H4 (cell line): ENCODE results near the gene KCNAB1. TPM values are rescaled to one million over a fixed set of nuclear protein-coding genes. Genes with fewer than 3 reads are reported as not detected.
"Not testable (repeated sequence)": the region's sequence is repeated elsewhere in the genome, so short reads cannot be mapped to it uniquely, and the experiment has no call there.

Source experiments
- DNase-seq: peaks from one replicate; pipeline ENCODE4 v3.0.0-alpha.2; 2015; ENCODE audit warnings: low spot score
- total RNA-seq: library from RNA; depleted of rRNA; stranded (reverse); fragments of >200 nt; shearing (Covaris generic); gene quantifications from 2 replicates; pipeline ENCODE4 v1.2.3, GENCODE V29; 2014

KCNAB1 gene
- total RNA-seq, 1 experiment from 2014 or later: 0.33 TPM

DNA sequence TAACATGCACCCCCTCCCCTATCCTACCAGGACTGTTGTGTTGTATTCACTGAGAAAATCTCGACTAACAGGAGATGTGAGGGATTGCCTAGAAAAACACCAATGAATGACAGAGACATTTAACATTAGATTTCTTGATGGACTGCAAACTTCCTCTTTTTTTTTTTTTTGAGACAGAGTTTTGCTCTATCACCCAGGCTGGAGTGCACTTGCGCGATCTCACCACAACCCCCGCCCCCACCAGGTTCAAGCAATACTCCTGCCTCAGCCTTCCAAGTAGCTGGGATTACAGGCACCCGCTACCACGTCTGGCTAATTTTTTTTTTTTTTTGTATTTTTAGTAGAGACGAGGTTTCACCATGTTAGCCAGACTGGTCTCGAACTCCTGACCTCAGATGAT is 17.0 kb downstream of the KCNAB1 start:
- not testable (repeated sequence) for DNase-seq

DNA sequence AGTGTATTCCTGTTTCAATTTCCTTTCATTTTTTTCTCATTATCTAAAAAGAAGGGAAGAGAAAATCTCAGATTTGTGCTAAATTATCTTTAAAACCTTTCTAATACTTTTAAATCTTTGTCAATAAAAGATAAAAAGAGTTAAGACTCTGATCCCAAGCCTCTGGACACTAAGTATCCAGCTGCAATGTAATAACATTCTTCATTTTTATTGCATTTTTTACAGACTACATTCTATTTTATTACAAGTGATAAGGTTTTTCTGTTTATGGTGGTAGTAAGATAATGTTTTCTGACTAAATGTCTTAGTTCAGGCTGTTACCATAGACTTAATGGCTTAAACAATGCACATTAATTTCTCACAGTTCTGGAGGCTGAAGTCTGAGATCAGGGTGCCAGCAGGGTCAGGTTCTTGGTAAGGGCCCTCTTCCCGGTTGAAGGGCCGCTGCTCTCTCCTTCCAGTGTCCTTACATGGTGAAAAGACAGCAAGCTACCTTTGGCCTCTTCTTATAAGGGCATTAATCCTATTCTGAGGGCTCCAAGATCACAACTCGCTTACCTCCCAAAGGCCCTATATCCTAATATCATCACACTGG is 19.7 kb downstream of the KCNAB1 start:
- no peak for DNase-seq

DNA sequence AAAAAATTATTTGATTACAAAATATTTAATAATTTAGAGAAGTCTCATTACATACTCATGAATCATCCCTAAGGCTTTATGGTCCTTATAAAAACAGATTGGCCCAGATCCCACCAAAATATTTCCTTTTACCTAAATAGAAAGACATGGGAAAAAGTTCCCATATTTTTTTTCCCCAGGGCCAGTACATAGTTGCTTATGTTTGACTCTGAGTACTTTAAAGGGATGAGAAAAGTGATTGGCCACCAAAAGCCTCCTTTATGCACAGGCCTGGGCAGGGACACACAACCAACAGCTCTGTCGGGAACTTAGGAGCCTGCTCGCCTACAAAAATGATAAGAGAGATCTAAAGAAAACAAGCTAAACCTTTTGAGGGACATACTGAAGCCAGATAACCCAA is 22.3 kb downstream of the KCNAB1 start:
- DNase-seq: no peak

DNA sequence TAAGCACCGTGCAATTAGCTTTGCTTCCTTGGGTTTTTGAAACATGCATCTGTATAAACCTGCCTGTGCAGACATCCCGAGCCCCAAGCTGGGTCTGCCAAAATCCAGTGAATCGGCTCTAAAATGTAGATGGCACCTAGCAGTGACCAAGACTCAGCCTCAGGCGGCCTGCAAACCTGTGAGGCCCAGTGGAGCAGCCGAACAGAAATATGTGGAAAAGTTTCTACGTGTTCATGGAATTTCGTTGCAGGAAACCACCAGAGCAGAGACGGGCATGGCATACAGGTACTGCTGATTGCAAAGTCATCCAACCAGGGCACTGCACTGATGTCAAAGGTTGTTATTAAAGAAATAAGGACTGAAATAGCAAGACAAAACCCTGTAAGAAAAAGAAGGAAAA is 22.8 kb downstream of the KCNAB1 start:
- DNase-seq: no peak

DNA sequence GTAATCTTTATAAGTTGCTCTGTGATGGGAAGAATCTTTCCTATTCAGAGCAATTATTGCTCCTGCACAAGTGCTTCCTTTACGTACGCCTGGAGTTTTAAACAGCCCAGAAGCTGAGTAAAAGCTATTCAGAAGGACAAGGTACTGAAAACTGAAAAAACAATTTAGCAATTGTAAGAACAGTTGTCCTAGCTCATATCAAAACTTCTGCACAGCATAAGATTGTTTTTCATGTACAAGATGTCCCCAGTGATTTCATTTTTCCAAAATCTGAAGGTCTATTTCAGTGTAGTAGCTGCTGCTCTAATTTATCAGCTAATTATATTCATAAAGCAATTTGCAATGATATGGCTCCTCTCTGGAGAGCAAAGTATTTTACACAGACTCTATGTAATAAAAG is 23.7 kb downstream of the KCNAB1 start:
- no peak for DNase-seq

DNA sequence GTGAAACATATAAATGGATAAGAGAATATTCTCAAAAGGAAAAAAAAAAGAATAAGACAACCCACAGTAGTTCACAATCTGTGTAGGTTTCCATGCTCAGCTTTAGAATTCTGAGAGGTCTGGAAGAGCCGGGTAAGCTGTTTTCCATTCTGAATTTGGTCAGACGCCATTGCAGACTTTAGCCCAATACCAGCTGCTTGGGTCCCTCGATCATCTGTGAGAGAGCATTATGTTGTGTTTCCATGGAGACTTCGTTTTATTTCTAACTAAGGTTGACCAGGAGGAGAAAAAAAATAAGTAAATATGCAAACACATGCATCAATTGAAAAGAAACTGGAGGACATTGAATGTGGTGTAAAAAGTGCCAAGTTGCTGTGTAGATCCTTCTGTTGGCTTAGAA is 25.5 kb downstream of the KCNAB1 start:
- DNase-seq: no peak

DNA sequence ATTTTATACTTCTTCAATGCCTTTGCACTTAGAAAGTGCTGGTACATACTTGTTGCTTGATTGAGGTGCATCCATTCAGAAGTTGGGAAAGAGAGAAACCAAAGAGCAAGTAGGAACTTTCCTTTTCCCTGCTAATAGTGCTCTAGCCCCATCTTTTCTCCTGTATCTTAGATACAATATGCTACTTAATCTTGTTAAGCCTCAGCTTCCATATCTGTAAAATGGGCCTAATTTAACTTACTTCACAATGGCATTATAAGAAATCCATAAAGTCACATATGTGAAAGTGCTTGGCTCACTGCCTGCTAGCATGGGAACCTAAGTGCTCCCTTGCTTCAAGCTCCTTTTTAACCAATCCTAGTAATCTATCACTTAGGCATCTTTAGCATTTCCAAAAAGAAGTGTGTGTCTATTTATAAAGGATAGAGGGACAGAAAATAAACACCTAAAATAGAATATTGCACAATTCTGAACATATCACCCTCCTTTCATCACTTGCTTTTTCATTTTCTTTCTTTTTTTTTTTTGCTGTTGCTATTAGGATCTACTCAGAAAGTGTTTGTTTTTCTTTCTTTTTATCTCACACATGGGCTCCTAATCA is 28.1 kb downstream of the KCNAB1 start:
- no peak for DNase-seq

DNA sequence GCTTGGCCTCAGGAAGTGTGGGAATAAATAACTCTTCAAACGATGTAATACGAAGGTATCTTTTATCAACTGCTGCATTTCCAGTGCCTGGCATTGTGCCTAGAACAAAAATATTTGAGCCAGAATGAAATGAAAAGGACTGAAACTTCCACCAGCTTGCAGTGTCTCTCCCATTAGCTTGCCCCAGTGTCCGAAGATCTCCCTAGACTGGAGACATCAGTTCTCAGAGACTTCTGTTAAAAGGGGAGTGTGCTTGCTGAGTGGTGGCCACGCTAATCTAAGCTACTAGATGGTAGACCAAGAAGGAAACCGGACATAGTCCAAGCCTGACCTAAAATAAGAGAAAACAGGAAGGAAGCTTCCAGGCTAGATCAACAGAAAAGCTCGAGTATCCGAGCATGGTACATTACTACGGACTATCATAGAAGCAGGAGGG is 28.6 kb downstream of the KCNAB1 start:
- DNase-seq: no peak

DNA sequence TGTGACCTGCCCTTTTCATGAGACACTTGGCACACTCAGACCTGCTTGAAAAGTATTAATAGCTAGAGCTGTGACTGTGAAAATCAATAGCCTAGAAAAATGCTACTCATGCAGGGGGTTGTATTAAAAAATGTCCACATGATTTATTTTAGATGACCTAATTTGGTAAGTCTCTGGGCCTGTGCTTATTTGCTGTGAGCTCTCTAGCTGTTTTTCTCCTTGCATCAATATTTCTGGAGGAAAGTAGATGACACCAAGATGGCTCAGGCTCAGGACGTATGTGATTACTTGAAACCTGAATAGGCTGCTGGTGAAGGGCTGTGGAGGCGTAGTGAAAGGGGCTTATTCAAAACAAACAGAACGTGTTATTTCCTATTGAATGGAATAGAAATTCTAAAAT is 29.5 kb downstream of the KCNAB1 start:
- no peak for DNase-seq

DNA sequence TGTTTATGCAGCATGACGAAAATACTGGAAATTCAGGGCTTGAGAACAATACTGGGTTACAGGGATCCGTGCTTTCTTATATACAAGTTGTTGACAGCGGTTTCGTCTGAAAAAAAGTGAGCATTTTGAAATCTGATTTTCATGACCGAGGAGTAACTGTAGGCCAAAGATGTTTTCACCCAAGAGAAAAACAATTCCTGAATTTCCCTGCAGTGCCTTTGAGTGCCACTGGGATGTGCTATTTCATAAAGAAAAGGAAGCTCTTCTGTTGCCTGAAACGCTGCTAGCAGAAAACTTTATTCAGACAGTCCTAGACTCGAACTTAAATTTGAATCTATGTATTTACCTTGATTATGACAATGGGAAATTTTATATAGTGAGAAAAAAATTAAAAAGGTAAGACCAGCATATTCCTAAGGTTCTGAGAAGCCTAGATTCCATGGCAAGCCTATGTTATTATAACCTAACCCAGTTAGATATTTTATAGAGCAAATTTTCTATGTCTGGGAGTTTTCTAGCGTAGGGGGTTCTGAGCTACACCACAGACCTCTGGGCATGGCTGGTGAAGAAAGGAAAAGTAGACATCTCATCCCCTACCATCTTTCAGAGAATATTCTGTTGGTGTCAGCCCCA is 30.2 kb downstream of the KCNAB1 start:
- peak; percentile 62 for DNase-seq

DNA sequence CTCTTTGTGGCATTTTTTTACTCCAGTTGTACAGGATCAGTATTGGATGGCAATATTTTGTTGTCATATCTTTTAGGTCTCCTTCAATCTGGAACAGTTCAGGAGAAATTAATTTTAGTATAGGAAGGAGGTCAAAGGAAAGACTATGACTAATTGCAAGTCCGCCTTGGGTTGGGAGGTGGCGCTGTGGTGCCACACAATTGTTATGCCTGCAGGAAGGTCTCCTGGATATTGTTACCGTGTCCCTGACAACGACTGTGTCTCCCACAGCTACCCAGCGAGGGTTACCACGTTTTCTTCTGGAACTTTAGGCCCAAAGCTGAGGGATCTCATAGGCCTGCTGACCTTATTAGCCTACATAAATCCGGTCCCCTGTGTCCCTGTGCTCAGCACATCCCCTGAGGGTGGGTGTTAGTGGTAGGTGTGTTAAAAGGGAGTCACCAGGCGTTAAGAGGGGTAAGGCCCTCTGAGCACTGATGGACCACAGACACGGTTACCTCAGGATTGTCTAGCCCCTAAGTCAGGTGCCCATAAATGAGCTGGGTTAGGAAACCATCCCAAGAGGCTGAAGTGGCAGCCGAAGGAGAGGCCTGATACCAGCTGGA is 31.5 kb downstream of the KCNAB1 start:
- DNase-seq: peak; percentile 83

DNA sequence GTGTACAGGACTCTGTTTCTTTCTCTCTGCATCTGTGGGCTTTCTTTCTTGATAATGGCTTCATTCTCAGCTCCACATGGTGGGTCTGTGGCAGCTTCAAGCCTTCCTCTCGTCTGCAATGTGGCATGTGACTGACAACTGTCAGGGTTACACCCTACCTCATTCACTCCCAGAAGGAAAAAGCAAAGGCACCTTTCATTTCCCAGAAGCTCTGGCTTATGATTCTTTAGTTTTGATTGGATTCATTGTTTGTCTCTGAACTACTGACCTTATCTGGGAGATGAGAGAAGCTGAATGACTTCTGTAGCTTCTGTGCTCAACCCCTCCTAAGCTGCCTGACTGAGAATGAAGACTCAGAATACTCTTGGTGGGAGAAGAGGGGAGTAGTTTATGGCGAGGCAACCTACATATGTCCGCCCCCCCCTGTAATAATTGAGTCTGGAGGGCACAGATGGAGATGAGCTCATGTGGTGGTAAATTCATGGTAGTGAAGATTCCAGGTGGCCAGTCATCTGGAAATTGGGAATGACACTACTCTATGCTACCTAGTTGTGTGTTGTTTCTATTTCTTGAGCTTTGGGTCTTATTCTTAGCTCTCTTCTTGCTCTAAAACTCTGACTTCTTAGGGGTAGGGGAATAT is 38.4 kb downstream of the KCNAB1 start:
- no peak for DNase-seq

DNA sequence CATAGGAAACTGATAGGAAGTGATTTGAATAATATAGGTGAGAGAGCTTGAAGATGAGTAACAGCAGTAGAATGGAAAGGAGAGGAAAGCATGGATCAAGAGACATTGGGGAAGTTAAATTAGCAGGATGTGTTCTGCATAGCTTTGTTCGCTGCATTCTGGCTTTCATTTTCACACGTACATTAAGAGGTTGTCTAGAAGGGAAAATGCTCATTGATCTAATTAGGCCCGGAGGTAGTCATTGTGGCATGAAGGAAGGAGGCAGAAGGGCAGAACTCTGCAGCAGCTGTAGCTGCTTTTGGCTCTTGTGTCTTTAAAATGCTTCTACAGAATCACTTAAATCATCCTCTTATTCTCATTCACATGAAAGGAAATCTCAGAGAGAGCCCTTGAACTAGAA is 40.3 kb downstream of the KCNAB1 start:
- no peak for DNase-seq

DNA sequence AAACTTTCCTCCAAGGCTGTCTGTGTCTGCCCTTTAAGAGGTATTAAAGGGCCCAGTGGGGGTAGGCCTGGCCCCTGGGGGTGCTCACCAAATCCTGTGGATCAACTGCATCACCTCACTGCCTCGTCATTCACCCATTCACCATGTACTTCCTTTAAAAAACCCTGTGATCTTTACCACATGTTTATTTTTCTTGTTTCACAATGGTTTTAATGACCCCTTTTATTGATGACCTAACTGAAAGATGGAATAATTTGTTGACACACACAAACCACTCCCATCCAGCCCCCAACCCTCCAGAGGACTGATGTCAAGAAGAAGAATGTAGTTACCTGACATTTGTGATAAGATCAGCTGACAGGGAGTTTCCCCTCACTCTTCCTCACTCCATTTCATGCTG is 40.8 kb downstream of the KCNAB1 start:
- peak; percentile 63 for DNase-seq

DNA sequence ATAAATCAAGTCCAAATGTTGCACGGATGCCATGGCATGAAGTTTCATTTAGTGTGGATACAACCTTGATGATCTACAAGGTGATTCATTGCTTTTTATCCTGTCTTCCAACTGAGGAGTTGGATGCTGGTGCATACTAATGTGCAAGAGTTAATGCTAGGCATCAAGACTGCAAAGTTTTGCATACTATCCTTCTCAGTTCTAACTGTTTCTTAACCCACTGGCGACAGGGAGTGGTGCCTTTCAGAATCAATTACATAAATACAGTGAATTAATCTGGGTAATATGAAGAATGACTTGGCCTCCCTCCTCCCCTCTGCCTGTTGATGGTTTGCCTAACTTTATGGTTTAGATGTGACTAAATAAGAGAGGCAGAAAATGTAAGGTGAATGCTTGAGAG is 43.5 kb downstream of the KCNAB1 start:
- no peak for DNase-seq

DNA sequence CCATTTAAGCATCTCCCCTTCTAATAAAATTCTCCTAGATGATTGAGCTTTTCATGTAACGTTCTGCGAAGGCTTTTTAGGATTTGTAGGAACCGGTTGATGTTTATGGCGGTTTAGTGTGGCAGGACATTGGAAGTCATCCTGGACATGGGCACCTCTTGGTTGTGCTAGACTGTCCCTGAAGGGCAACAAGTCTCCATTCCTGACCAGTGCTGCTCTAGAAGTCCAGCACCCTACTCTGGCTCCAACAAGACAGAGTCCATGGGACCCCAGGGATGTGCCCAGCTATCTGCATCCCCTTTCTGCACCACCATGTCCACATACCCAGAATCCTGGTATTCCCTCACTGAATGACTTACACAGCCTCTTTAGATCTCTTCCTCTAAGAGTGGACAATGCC is 46.4 kb downstream of the KCNAB1 start:
- DNase-seq: no peak

DNA sequence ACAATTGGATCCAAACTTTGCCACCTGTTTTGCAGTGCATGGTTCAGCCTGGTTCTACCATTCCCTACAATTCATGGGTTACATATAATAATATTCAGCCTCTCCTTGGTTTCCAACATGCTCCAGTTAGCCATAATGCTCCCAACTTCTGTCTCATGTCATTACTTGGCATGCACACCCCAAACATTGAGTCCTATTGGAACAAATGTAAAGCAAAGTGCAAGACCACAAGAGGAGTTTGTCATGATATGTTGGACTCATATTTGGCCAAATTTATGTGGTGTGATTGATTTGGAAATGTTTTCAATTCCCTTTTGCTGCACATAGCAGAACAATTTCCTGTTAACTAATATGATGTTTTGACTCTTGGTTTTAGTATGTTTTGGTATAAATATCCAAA is 50.2 kb downstream of the KCNAB1 start:
- DNase-seq: no peak

DNA sequence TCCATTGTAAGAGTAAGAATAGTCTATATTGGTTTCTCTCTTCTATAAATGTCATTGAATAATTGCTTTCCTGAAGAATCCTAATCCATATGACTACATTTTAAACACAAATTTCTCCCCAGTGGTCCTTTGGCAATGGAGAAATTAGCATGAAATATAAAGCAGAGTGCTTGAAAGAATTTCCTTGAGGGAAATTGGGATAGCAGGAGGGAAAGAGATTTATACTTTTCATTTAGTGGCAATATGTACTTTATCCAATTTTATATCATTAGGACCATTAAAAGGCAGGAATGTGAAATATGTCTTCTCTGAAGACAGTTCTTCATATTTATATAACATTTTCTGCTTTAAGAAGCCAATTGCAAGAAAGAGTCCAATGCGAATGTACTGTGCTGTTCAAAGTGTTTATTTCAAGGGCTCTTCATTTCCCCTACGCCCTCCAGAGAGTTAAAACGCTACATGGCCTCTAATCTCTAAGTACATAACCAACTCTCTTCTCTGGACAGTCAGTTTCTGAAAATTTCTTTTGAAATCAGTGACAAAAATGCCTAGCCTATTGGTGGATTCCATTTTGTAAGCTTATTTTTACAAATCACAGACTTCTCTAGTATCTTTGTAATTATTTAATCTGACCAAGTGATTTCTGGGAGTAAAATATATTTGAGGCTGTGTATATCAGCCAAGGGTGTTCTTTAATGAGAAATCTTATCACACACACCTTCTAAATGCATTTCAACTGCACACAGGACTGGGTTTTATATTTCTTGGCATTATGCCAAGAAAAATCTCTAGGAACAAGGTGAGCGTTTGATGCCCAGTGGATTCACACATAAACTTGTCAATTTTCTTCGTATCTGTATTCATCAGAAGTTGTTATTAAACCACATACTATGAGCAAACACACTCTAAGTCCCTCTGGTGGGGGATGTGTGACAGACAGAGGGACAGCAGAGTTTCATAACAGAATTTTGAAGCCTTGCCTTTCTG is 51.2 kb downstream of the KCNAB1 start:
- DNase-seq: no peak

DNA sequence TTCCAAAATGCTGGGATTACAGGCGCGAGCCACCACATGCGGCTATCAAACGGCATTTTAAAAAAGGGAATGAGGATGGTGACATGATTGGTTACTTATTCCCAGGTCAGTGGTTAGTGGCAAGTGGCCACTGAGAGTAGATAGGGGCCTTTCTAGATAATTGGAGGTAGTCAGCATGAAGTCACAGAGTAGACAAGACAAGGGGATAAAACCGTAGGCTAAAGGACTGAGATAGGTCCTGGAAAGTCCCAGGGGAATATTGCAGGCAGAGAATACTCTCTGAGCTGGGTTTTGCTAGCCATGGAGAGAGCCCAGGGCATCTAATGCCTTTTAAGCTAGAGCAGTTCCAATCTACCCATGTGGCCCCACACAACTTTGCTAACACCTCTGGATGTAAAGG is 52.2 kb downstream of the KCNAB1 start:
- no peak for DNase-seq

DNA sequence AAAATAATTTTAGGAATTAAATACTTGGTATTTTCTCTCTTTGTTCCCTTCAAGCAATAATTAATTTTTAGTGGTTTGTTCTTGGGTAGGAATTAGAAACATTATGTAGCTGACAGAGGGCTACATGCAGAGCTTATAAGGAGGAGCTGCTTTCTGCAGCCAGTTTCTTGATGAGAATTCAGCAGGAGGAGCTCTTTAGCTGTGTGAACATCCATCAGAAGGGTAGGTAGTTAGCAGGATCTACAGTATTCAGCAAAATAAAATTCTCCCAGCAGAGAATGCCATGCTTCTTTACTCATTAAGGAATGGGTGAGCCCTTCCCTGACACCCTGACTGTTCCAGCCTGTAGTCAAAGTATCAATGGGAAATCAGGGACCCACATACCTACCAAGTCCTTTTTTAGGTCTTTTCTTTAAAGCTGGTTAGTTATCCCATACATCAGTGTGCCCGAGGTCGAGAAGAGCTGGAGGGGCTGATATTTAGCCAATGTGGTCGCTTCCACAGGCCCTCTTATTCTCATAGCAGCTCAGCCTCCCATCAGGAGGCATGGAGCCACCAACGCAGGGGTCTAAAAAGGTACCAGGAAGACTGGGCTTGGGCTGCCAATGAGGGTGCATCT is 54.0 kb downstream of the KCNAB1 start:
- no peak for DNase-seq

DNA sequence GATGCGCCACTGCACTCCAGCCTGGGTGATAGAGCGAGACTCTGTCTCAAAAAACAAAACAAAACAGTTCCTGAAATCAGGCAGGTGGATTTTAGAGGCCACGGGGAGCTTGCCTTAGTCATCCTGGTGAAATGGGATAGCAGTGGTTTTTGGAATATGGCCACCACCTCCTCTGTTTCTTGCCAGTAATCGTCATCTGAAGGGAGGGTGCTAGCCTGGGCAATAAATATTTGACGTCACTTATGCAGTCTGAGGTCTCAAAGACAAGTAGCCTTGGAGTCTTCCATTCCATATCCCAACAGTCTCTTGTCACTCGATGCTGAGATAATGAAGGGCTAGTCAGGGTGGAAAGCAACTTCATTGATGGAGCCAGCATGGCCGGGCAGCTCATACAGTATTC is 55.2 kb downstream of the KCNAB1 start:
- peak; percentile 70 for DNase-seq
